Osteoblast (primary cell): Measurements from ENCODE around the gene CREB5. TPM values are rescaled to one million over a fixed set of nuclear protein-coding genes. Genes with fewer than 3 reads are reported as not detected.
A peak's percentile ranks its signal among the peaks of the same experiment; 100 is the strongest.

ENCODE experiments used
- DNase-seq: peaks from one replicate; pipeline ENCODE4 v3.0.0; 2011; ENCODE audit warnings: low spot score, mixed read lengths; ENCODE audit not compliant: insufficient read length; ENCODE audit errors: missing footprints
- H2AFZ ChIP-seq: 2 replicates; pipeline ENCODE4 v1.6.0; 2011; ENCODE audit warnings: mild to moderate bottlenecking, low read length
- H3K27ac ChIP-seq: 2 replicates; pipeline ENCODE4 v1.5.1; 2011; ENCODE audit warnings: mild to moderate bottlenecking, low read depth, low read length, moderate library complexity
- H3K27me3 ChIP-seq: 2 replicates; pipeline ENCODE4 v1.6.0; 2012; ENCODE audit warnings: mild to moderate bottlenecking, control low read depth, inconsistent platforms, low read length, moderate library complexity; ENCODE audit not compliant: insufficient read depth
- H3K36me3 ChIP-seq: 2 replicates; pipeline ENCODE4 v1.5.1; 2011; ENCODE audit warnings: mild to moderate bottlenecking, low read length, control low read depth, moderate library complexity; ENCODE audit not compliant: insufficient read depth
- H3K4me1 ChIP-seq: 2 replicates; pipeline ENCODE4 v1.5.1; 2011; ENCODE audit warnings: mild to moderate bottlenecking, low read length, control low read depth, moderate library complexity; ENCODE audit not compliant: insufficient read depth
- H3K4me2 ChIP-seq: 2 replicates; pipeline ENCODE4 v1.6.0; 2011; ENCODE audit warnings: mild to moderate bottlenecking, low read length; ENCODE audit not compliant: insufficient read depth
- H3K4me3 ChIP-seq: fragments of 200-600 bp; sonication (generic); 3 replicates; pipeline ENCODE4 v1.5.1; 2012; ENCODE audit warnings: mild to moderate bottlenecking, low read length, inconsistent platforms; ENCODE audit not compliant: insufficient read depth
- H3K79me2 ChIP-seq: 2 replicates; pipeline ENCODE4 v1.6.0; 2012; ENCODE audit warnings: mild to moderate bottlenecking, low read length, control low read depth, inconsistent platforms; ENCODE audit not compliant: insufficient read depth
- H3K9me3 ChIP-seq: 2 replicates; pipeline ENCODE4 v1.5.1; 2011; ENCODE audit warnings: low read depth, low read length, control low read depth
- H4K20me1 ChIP-seq: 2 replicates; pipeline ENCODE4 v1.6.0; 2012; ENCODE audit warnings: mild to moderate bottlenecking, low read length, control low read depth; ENCODE audit not compliant: insufficient read depth
- CTCF ChIP-seq: IDR thresholded peaks from 2 replicates; pipeline ENCODE4 v1.5.1; 2011; ENCODE audit warnings: mild to moderate bottlenecking, low read depth, low read length, moderate library complexity; ENCODE audit errors: extremely low read depth
- total RNA-seq: library from RNA; depleted of rRNA; stranded (reverse); fragments of >200 nt; gene quantifications from 2 replicates; pipeline ENCODE4 v1.2.3, GENCODE V29; 2012

The CREB5 gene
- total RNA-seq, 1 donor, result 5.1 TPM

- no peaks in the 10 kb centered on the region for H4K20me1 ChIP-seq
- H3K4me1 ChIP-seq, result peaks cover 63% of the 10 kb centered on the region
- no peaks in the 10 kb centered on the region for H3K9me3 ChIP-seq
- no peak for TF ChIP-seq CTCF
- no peak for DNase-seq
- no peak overlapping the region for H2AFZ ChIP-seq
- H3K4me2 ChIP-seq, result no peak overlapping the region
- no peak overlapping the region for H3K4me3 ChIP-seq
- H3K27ac ChIP-seq, result no peak overlapping the region
- no peaks in the 10 kb centered on the region for H3K27me3 ChIP-seq
- H3K36me3 ChIP-seq, result no peaks in the 10 kb centered on the region
- H3K79me2 ChIP-seq, result no peaks in the 10 kb centered on the region
Observed at GRCh38 chr7:28625432-28625831, 213.1 kb downstream of the CREB5 start.

GRCh38 chr7:28626221-28626620, 213.9 kb downstream of the CREB5 start:
- Histone ChIP-seq H3K4me2 (no peak overlapping the region), H3K27me3 (no peaks in the 10 kb centered on the region)

GRCh38 chr7:28626624-28627262, 214.4 kb downstream of the CREB5 start:
- Histone ChIP-seq H3K4me1 (peaks cover 58% of the 10 kb centered on the region), H2AFZ (no peak overlapping the region), H3K4me2 (peak overlapping the region; percentile 31), H3K36me3 (no peaks in the 10 kb centered on the region), H3K4me3 (no peak overlapping the region), H3K9me3 (no peaks in the 10 kb centered on the region), H3K27me3 (no peaks in the 10 kb centered on the region), H3K27ac (peak overlapping the region; percentile 59), H3K79me2 (no peaks in the 10 kb centered on the region), H4K20me1 (no peaks in the 10 kb centered on the region)
- TF ChIP-seq CTCF, result peak; percentile 76
- no peak for DNase-seq

More at GRCh38 chr7:28626221-28626620, 213.9 kb downstream of the CREB5 start:
- no peak overlapping the region for H3K4me3 ChIP-seq
- no peaks in the 10 kb centered on the region for H3K79me2 ChIP-seq
- H3K4me1 ChIP-seq, result peaks cover 62% of the 10 kb centered on the region
- H3K9me3 ChIP-seq, result no peaks in the 10 kb centered on the region
- DNase-seq, result no peak
- H4K20me1 ChIP-seq, result no peaks in the 10 kb centered on the region
- H3K27ac ChIP-seq, result peak overlapping the region; percentile 24
- no peak for TF ChIP-seq CTCF
- no peaks in the 10 kb centered on the region for H3K36me3 ChIP-seq
- no peak overlapping the region for H2AFZ ChIP-seq

GRCh38 chr7:28627263-28627653, 214.9 kb downstream of the CREB5 start:
- Histone ChIP-seq H3K4me1 (peaks cover 58% of the 10 kb centered on the region), H3K4me2 (peak overlapping the region; percentile 31), H3K4me3 (no peak overlapping the region)

More at GRCh38 chr7:28627263-28627653, 214.9 kb downstream of the CREB5 start:
- Histone ChIP-seq H3K9me3 (no peaks in the 10 kb centered on the region), H2AFZ (no peak overlapping the region), H3K27me3 (no peaks in the 10 kb centered on the region), H3K36me3 (no peaks in the 10 kb centered on the region), H3K79me2 (no peaks in the 10 kb centered on the region), H4K20me1 (no peaks in the 10 kb centered on the region), H3K27ac (peak overlapping the region; percentile 59)
- peak; percentile 44 for DNase-seq
- TF ChIP-seq CTCF, result no peak
